Measurements from ENCODE around the gene UBE2G2.

- no peak for TF ChIP-seq POLR2A (IDR thresholded peaks at IDR 0.05)
- TF ChIP-seq CTCF (IDR thresholded peaks at IDR 0.05) = no peak
Observed at GRCh38 chr21:44802396-44803153, 955 bp upstream of the UBE2G2 start.
